ENCODE results near the gene PMFBP1. TPM values are rescaled to one million over a fixed set of nuclear protein-coding genes. Genes with fewer than 3 reads are reported as not detected.
A peak's percentile ranks its signal among the peaks of the same experiment; 100 is the strongest.

PMFBP1 gene
- total and polyA plus RNA-seq, 10 of the 15 experiments (the other 5 are each of a cell fraction or from before 2014, with no cell fraction given), result 0.40 to 2.3 (median 1.1) TPM

DNA sequence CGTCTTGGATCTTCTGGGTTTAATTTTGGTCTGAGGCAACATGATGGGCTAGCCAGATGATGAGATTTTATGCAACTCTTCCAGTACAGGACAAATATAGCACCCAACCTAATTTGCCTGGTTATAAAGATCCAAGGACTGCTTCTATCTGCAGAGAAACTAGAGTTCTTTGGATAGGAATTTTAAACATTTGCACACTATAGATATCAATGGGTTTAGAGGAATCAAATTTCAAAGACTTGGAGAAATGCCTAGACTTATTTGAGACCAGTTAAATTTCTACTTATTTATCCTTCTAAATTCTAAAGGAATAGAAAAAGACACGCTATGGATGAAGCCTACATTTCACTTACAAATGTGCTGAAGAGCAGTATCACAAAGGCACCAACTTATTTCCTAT lies 12.6 kb downstream of the PMFBP1 start (continued):
- TF ChIP-seq BACH1 (IDR thresholded peaks at IDR 0.05; ENCODE audit: borderline replicate concordance), result no peak
- no peak for TF ChIP-seq JUNB (IDR thresholded peaks at IDR 0.05)

DNA sequence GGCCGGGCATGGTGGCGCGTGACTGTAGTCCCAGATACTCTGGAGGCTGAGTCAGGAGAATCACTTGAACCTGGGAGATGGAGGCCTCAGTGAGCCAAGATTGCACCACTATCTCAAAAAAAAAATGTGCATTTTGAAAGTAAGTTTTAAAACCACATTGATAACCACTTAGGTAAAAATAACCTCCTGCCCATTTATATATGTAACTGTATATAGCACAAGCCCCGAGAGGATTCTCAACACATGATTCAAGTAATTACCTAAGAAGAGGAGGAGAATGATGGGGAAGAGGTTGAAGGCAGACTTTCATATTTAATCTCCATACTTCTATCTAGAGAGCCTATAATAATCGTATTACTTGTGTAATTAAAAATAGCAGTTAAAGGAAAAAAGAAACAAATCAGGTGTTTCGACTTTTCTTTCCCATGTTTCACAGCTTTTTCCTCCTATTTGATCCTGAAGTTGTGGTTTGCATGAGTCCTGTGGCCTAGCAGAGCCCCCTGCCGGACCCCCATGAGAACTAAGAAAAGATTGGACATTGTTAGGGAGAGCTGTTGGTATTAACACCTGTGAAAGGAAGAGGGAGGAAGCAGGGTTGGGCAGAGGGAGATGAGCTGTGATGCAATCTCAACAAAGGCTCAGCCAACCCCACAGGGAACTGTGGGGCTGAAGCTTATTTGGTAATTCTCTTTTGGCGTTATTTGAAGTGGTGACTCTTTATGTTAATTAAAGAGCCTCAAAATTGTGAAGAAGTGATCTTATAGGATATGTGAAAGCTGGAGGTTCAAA lies 22.1 kb downstream of the PMFBP1 start:
- WGBS (ENCODE audit: insufficient coverage, insufficient replicate concordance, low lambda C conversion rate, missing lambda C conversion rate), result 44% methylated on average over 8 of the region's 8 CpGs
- intact Hi-C loops (cut with micrococcal nuclease; ENCODE audit: unreplicated experiment), result no loop called here
- ChIA-PET CTCF (interaction anchor here (0.7 to 2.3 kb wide), 5 partner anchors 10 to 25 kb away, joined by 3 to 13 read pairs (median 4); partner anchors contain the start of gene PMFBP1), POLR2A (interaction anchor here (1.1 kb wide), 1 partner anchor 11 kb away, joined by 3 read pairs; no protein-coding TSS in a partner anchor), SMC1A (ENCODE audit: uncharacterized antibody, unreplicated experiment) (interaction anchor here (0.6 to 1.0 kb wide), 3 partner anchors 19 to 45 kb away, joined by 3 read pairs; no protein-coding TSS in a partner anchor), RAD21 (ENCODE audit: unreplicated experiment) (interaction anchor here (0.6 to 1.1 kb wide), 2 partner anchors 16 to 25 kb away, joined by 3 read pairs; no protein-coding TSS in a partner anchor)
- Histone ChIP-seq H3K9ac (ENCODE audit: control insufficient read depth, insufficient read depth, low read length) (no peak overlapping the region), H3K27ac (ENCODE audit: control insufficient read depth, insufficient read depth) (no peak overlapping the region), H3K4me3 (no peak overlapping the region), H3K4me1 (ENCODE audit: control insufficient read depth, insufficient read depth, low read length) (peaks cover 10% of the 10 kb centered on the region; the same call in 1 of the 2 replicates), H3K27me3 (replicated peaks in 1 of 2; ENCODE audit: control insufficient read depth in 2 of 2, insufficient read depth in 2 of 2, low read length in 1 of 2) (no peaks in the 10 kb centered on the region), H2AFZ (ENCODE audit: control insufficient read depth, low read depth, low read length) (no peak overlapping the region; the same call in 1 of the 2 replicates), H3K79me2 (ENCODE audit: control insufficient read depth, insufficient read depth, low read length) (no peaks in the 10 kb centered on the region), H3K9me3 (replicated peaks; ENCODE audit: control insufficient read depth, insufficient read depth, low read length) (no peaks in the 10 kb centered on the region), H3K4me2 (ENCODE audit: control insufficient read depth, insufficient read depth) (peak overlapping the region; percentile 32; the same call in 1 of the 2 replicates), H4K20me1 (ENCODE audit: control insufficient read depth, insufficient read depth) (no peaks in the 10 kb centered on the region), H3K36me3 (ENCODE audit: control insufficient read depth in 2 of 2, insufficient read depth in 2 of 2, low read length in 1 of 2) (no peaks in the 10 kb centered on the region)
- in situ Hi-C loops (cut with MboI), result no loop called here
- peak; percentile 27; the same call in 1 of the 2 replicates for TF ChIP-seq RUNX3 (IDR thresholded peaks at IDR 0.05; ENCODE audit: low read length)
- TF ChIP-seq MEF2A (IDR thresholded peaks at IDR 0.05; ENCODE audit: insufficient read depth, low read depth, low read length), result 0 out of 2 replicates have a peak, but pooled peaks have one; percentile 65
- no peak for TF ChIP-seq SUZ12 (IDR thresholded peaks at IDR 0.05; ENCODE audit: unreplicated experiment)
- TF ChIP-seq EP300 (IDR thresholded peaks at IDR 0.05; ENCODE audit: borderline replicate concordance in 1 of 2, control insufficient read depth in 1 of 2, low read depth in 2 of 2, low read length in 2 of 2), result 0 out of 4 replicates have a peak, but pooled peaks of 1 of the 2 experiments have one; percentile 13
- TF ChIP-seq, protein P1, sequence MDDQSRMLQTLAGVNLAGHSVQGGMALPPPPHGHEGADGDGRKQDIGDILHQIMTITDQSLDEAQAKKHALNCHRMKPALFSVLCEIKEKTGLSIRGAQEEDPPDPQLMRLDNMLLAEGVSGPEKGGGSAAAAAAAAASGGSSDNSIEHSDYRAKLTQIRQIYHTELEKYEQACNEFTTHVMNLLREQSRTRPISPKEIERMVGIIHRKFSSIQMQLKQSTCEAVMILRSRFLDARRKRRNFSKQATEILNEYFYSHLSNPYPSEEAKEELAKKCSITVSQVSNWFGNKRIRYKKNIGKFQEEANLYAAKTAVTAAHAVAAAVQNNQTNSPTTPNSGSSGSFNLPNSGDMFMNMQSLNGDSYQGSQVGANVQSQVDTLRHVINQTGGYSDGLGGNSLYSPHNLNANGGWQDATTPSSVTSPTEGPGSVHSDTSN (IDR thresholded peaks at IDR 0.05; ENCODE audit: insufficient replicate concordance, low read depth, low read length), result no peak
- TF ChIP-seq RAD21 (IDR thresholded peaks at IDR 0.05; ENCODE audit: insufficient read depth, low read depth, low read length), result 0 out of 2 replicates have a peak, but pooled peaks have one; percentile 12
- peak; percentile 62 for TF ChIP-seq MEF2B (IDR thresholded peaks at IDR 0.05; ENCODE audit: partially characterized antibody, poor library complexity, severe bottlenecking)
- DNase-seq (ENCODE audit: low read depth, low spot score) (no peak), ATAC-seq (peak; percentile 68), FAIRE-seq (no peak)
- no TSS peak for BruUV-seq (replicated peaks)
